SK-N-SH treated with all-trans-retinoic acid at 6 μM for 48 hours (cell line): Measurements from ENCODE around the gene CD38.

Experiments
- CREB5 ChIP-seq: fragments of 250-450 bp; sonication (Bioruptor Pico); IDR thresholded peaks from 2 replicates; pipeline ENCODE4 v1.5.1; 2020; ENCODE audit warnings: low read depth, mild to moderate bottlenecking, moderate library complexity
- CSDC2 ChIP-seq: fragments of 250-450 bp; sonication (Bioruptor Pico); IDR thresholded peaks from 2 replicates; pipeline ENCODE4 v1.5.0; 2020; ENCODE audit warnings: mild to moderate bottlenecking, moderate library complexity
- ISL1 ChIP-seq: fragments of 250-450 bp; sonication (Bioruptor Pico); IDR thresholded peaks from 2 replicates; pipeline ENCODE4 v2.1.2; 2022; ENCODE audit warnings: mild to moderate bottlenecking, moderate library complexity
- ZC3H10 ChIP-seq: fragments of 250-450 bp; sonication (Bioruptor Pico); IDR thresholded peaks from 2 replicates; pipeline ENCODE4 v1.5.1; 2021; ENCODE audit warnings: mild to moderate bottlenecking, moderate library complexity
- ZNF8 ChIP-seq: fragments of 450-650 bp; formaldehyde crosslinking; IDR thresholded peaks from 2 replicates; pipeline ENCODE4 v1.5.0; 2020; ENCODE audit warnings: mild to moderate bottlenecking, moderate library complexity

DNA sequence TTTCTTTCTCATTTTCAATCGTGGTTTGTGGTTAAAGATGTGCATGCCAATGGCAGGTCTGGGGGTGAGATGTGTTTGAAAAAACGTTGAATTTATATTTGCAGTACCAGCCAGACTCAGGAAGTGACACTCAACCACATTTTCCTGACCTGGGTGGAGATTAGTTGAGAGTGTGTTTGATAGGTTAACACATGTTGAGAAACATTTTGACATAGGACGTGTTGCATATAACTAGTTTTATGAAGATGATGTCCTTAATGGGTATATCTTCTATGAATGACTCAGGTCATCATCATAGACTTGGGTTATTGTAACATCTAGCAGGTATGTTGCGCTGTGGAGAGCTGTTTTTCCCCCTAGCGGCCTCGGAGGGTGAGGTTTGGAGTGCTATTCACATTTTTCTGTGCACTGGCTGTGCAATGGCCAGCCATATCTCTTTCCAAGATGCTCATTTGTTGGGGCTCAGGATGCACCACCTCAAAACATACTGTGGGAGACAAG lies 21.7 kb upstream of the CD38 start:
- TF ChIP-seq CSDC2 (CRISPR knock-in tag) (no peak), ZNF8 (no peak), ZC3H10 (CRISPR knock-in tag) (no peak), ISL1 (CRISPR knock-in tag) (no peak), CREB5 (CRISPR knock-in tag) (no peak)
